Measurements from ENCODE around the gene CDH4.

Gene CDH4

DNA sequence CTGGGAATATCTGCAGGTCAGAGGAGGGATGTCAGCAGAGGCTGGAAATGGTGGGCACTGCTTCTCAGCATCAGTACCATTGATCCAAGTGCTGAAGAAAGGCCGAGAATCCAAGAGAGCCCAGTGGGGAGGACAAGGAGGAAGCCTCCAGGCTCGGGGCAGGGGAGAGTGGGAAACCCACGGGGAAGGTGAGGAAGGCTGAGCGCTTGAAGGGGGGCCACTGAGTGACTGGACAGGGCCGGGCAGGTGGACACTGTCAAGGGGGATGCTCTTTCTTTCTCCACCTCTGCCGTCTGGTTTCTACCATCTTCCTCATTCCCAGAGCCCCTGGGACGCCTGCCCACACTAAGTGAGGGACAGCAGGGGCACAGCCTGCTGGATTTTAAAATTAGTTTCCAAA lies 335.0 kb downstream of the CDH4 start:
- Histone ChIP-seq H3K9ac (ENCODE audit: low read length) (no peak overlapping the region), H3K4me2 (ENCODE audit: low read depth, low read length, poor library complexity, severe bottlenecking) (no peak overlapping the region), H2AFZ (ENCODE audit: low read depth, low read length, severe bottlenecking) (no peak overlapping the region), H3K27me3 (ENCODE audit: low read length) (no peaks in the 10 kb centered on the region; the same call in 1 of the 2 replicates), H3K9me3 (ENCODE audit: insufficient read depth, low read length) (peaks cover 10% of the 10 kb centered on the region; the same call in 1 of the 2 replicates), H3K9me2 (replicated peaks; ENCODE audit: insufficient read depth, low read length) (no peaks in the 10 kb centered on the region), H4K20me1 (ENCODE audit: low read depth, low read length) (no peaks in the 10 kb centered on the region), H3F3A (ENCODE audit: insufficient read depth) (no peaks in the 10 kb centered on the region), H3K4me3 (ENCODE audit: insufficient read depth, low read length, poor library complexity, severe bottlenecking) (no peak overlapping the region), H3K36me3 (ENCODE audit: low read length) (no peaks in the 10 kb centered on the region), H3K79me2 (ENCODE audit: insufficient read depth, low read length) (no peaks in the 10 kb centered on the region), H3K27ac (ENCODE audit: low read depth, low read length) (no peak overlapping the region)
- TF ChIP-seq, protein P1, sequence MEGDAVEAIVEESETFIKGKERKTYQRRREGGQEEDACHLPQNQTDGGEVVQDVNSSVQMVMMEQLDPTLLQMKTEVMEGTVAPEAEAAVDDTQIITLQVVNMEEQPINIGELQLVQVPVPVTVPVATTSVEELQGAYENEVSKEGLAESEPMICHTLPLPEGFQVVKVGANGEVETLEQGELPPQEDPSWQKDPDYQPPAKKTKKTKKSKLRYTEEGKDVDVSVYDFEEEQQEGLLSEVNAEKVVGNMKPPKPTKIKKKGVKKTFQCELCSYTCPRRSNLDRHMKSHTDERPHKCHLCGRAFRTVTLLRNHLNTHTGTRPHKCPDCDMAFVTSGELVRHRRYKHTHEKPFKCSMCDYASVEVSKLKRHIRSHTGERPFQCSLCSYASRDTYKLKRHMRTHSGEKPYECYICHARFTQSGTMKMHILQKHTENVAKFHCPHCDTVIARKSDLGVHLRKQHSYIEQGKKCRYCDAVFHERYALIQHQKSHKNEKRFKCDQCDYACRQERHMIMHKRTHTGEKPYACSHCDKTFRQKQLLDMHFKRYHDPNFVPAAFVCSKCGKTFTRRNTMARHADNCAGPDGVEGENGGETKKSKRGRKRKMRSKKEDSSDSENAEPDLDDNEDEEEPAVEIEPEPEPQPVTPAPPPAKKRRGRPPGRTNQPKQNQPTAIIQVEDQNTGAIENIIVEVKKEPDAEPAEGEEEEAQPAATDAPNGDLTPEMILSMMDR (IDR thresholded peaks at IDR 0.05; ENCODE audit: insufficient read depth, low read length, poor library complexity, severe bottlenecking), result no peak
- no peak for TF ChIP-seq EZH2phosphoT487 (conservative IDR thresholded peaks at IDR 0.05; ENCODE audit: low read length)

DNA sequence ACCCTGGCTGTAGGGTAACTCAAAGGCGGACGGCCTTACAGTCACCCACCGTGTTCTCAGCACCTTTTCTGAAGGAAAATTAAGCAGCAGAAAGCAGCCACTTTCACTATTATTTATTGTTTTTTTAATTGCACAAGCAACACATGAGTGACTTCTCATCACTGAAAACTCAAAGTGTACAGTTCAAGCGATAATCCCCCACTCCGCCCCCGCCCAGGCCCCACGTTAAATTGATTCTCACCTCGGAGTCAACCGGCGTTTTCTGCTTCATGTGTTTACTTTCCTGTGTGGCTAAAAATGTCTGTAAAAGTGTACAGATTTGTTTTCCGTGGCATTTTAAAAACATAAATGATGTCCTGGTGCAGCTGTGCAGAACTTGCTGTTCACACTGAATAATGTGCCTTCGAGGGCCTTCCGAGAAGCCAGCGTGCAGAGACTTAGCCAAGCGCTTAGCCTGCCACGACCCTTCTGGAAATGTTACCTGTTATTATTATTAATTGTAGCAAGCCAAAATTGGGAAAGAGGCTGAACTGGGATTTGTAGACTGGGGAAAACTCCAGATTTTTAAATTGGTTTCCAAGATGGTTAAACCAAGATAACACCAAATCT lies 335.7 kb downstream of the CDH4 start:
- Histone ChIP-seq H3K4me3 (ENCODE audit: insufficient read depth, low read length, poor library complexity, severe bottlenecking) (no peak overlapping the region), H3K36me3 (ENCODE audit: low read length) (no peaks in the 10 kb centered on the region), H3K27ac (ENCODE audit: low read depth, low read length) (no peak overlapping the region), H3K9me2 (replicated peaks; ENCODE audit: insufficient read depth, low read length) (no peaks in the 10 kb centered on the region), H3K27me3 (ENCODE audit: low read length) (no peaks in the 10 kb centered on the region; the same call in 1 of the 2 replicates), H2AFZ (ENCODE audit: low read depth, low read length, severe bottlenecking) (no peak overlapping the region), H3F3A (ENCODE audit: insufficient read depth) (no peaks in the 10 kb centered on the region), H3K4me2 (ENCODE audit: low read depth, low read length, poor library complexity, severe bottlenecking) (no peak overlapping the region), H3K9me3 (ENCODE audit: insufficient read depth, low read length) (peaks cover 17% of the 10 kb centered on the region; the same call in 1 of the 2 replicates), H3K9ac (ENCODE audit: low read length) (no peak overlapping the region), H4K20me1 (ENCODE audit: low read depth, low read length) (no peaks in the 10 kb centered on the region), H3K79me2 (ENCODE audit: insufficient read depth, low read length) (no peaks in the 10 kb centered on the region)
- TF ChIP-seq EZH2phosphoT487 (conservative IDR thresholded peaks at IDR 0.05; ENCODE audit: low read length), result no peak
- TF ChIP-seq, protein P1 (IDR thresholded peaks at IDR 0.05; ENCODE audit: insufficient read depth, low read length, poor library complexity, severe bottlenecking), result no peak

DNA sequence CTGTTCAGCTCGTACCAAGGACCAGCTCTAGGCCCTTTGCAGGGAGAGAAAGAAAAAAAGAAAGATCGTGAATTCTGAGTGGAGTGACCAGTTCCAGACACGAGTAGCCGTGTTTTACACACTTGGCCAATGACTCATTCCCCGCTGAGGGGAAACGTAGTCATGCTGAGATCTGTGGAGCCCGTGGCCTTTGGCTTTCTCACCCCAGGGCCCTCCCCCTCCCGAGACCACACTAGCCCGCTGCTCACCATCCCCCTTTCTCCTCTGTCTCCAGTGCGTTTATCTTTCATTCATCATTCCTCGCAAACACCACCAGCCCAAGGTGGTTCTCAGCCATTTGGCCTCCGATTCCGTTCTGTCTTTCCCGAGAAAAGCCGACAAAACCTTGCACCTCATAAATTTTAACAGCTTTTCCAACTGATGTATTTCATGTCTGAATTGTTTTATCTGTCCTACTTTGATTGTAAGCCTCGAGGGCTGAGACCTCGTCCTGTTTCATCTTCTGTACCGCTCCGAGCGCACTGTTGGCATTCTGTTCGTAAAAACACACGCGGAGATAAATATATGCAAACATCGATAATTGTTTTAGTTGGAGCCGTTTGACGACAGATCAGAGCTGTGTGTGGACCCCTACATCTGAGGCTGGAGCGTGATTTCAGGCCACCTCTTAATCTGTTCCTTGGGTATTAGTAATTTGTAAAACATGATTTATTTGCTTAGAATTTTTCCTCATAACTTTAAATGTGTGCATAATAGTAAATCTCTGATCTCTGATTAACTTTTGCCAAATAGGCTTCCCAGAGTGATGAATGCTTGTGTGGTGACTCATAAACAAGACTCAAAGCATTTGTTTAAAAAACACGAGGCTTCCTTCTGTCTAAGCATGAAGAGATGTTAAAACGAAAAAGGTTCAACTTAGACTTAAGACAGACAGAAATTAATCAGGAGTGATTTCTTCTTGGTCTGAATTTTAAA lies 336.6 kb downstream of the CDH4 start:
- H4K20me1 ChIP-seq (ENCODE audit: low read depth, low read length), result no peaks in the 10 kb centered on the region
- no peaks in the 10 kb centered on the region for H3K36me3 ChIP-seq (ENCODE audit: low read length)
- no peak overlapping the region for H2AFZ ChIP-seq (ENCODE audit: low read depth, low read length, severe bottlenecking)
- no peak overlapping the region for H3K9ac ChIP-seq (ENCODE audit: low read length)
- TF ChIP-seq, protein P1 (IDR thresholded peaks at IDR 0.05; ENCODE audit: insufficient read depth, low read length, poor library complexity, severe bottlenecking), result no peak
- TF ChIP-seq EZH2phosphoT487 (conservative IDR thresholded peaks at IDR 0.05; ENCODE audit: low read length), result no peak
- H3F3A ChIP-seq (ENCODE audit: insufficient read depth), result no peaks in the 10 kb centered on the region
- H3K27me3 ChIP-seq (ENCODE audit: low read length), result no peaks in the 10 kb centered on the region; the same call in 1 of the 2 replicates
- no peaks in the 10 kb centered on the region for H3K79me2 ChIP-seq (ENCODE audit: insufficient read depth, low read length)
- peaks cover 17% of the 10 kb centered on the region; the same call in 1 of the 2 replicates for H3K9me3 ChIP-seq (ENCODE audit: insufficient read depth, low read length)
- H3K4me3 ChIP-seq (ENCODE audit: insufficient read depth, low read length, poor library complexity, severe bottlenecking), result no peak overlapping the region
- no peak overlapping the region for H3K4me2 ChIP-seq (ENCODE audit: low read depth, low read length, poor library complexity, severe bottlenecking)
- H3K27ac ChIP-seq (ENCODE audit: low read depth, low read length), result no peak overlapping the region
- H3K9me2 ChIP-seq (replicated peaks; ENCODE audit: insufficient read depth, low read length), result no peaks in the 10 kb centered on the region
